ENCODE measurements around the gene AUTS2.

The AUTS2 gene

GRCh38 chr7:69643708-69644445 lies 45.6 kb downstream of the AUTS2 start:
- TF ChIP-seq CTCF (IDR thresholded peaks at IDR 0.05; ENCODE audit: insufficient read depth, low read length, missing control alignments), result no peak
- no peak for DNase-seq (ENCODE audit: low read depth, low spot score)
- H3K4me3 ChIP-seq (ENCODE audit: low read depth, low read length), result no peak overlapping the region
- ChIA-PET POLR2A (no interaction called here), CTCF (no interaction called here)

DNA sequence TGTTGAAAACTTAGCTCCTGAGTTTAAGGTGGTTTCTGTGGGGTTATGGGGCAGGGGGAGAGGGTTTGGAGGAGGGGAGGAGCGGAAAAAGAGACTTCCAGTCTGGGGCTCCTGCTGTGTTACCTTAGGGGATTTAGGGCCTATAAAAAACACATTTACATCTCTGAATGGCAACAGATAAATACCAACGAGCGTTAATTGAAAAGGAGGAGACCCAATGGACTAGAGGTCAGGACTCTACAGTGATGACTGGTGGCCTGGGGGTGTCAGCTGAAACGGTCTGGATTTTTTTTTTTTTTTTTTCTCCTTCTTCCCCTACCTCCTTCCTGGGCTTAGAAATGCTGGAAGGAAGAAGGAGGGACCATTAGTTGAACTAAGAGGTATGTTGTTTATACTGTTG lies 47.4 kb downstream of the AUTS2 start:
- ChIA-PET POLR2A (no interaction called here), CTCF (no interaction called here)
- H3K4me3 ChIP-seq (ENCODE audit: low read depth, low read length), result no peak overlapping the region
- no peak for DNase-seq (ENCODE audit: low read depth, low spot score)
- no peak for TF ChIP-seq CTCF (IDR thresholded peaks at IDR 0.05; ENCODE audit: insufficient read depth, low read length, missing control alignments)

GRCh38 chr7:69651101-69651590 lies 52.9 kb downstream of the AUTS2 start:
- ChIA-PET POLR2A (no interaction called here), CTCF (interaction anchor here (0.7 kb wide), 1 partner anchor 28 kb away, joined by 4 read pairs; no protein-coding TSS in a partner anchor)
- H3K4me3 ChIP-seq (ENCODE audit: low read depth, low read length), result no peak overlapping the region
- TF ChIP-seq CTCF (IDR thresholded peaks at IDR 0.05; ENCODE audit: insufficient read depth, low read length, missing control alignments), result no peak
- no peak for DNase-seq (ENCODE audit: low read depth, low spot score)

- DNase-seq (ENCODE audit: low read depth, low spot score), result no peak
- ChIA-PET CTCF (no interaction called here), POLR2A (no interaction called here)
- TF ChIP-seq CTCF (IDR thresholded peaks at IDR 0.05; ENCODE audit: insufficient read depth, low read length, missing control alignments), result no peak
- no peak overlapping the region for H3K4me3 ChIP-seq (ENCODE audit: low read depth, low read length)
Observed at GRCh38 chr7:69652947-69653701, 54.8 kb downstream of the AUTS2 start.

GRCh38 chr7:69653806-69654205 lies 55.5 kb downstream of the AUTS2 start:
- POLR2A ChIA-PET, result no interaction called here

More at GRCh38 chr7:69653806-69654205, 55.5 kb downstream of the AUTS2 start:
- CTCF ChIA-PET, result no interaction called here
- TF ChIP-seq CTCF (IDR thresholded peaks at IDR 0.05; ENCODE audit: insufficient read depth, low read length, missing control alignments), result no peak
- DNase-seq (ENCODE audit: low read depth, low spot score), result no peak
- no peak overlapping the region for H3K4me3 ChIP-seq (ENCODE audit: low read depth, low read length)
